ENCODE data around the gene GSG1L. TPM values are rescaled to one million over a fixed set of nuclear protein-coding genes. Genes with fewer than 3 reads are reported as not detected.

GSG1L gene
- total RNA-seq, 1 donor from 2014 or later: not detected

DNA sequence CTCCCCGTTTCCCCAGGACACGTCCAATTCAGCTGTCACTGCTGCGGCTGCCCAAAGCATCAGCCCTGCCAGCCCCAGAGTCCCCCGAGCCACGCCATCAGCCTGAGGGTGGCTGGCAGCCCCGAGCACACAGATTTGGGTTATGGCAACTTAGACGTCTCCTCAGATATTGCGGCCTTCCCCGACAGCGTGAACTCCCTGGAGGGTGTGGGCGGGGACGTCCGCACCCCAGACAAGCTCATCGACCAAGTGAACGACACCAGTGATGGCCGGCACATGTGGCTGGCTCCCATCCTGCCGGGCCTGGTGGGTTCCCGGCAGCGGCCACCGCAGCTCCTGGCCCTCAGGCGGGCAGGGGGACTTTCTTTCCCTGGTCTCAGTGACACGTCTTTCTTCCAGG is 288.7 kb downstream of the GSG1L start:
- no peak for DNase-seq (ENCODE audit: low read depth)

GRCh38 chr16:27773344-27773743 is 290.2 kb downstream of the GSG1L start:
- no peak for DNase-seq (ENCODE audit: low read depth)

DNA sequence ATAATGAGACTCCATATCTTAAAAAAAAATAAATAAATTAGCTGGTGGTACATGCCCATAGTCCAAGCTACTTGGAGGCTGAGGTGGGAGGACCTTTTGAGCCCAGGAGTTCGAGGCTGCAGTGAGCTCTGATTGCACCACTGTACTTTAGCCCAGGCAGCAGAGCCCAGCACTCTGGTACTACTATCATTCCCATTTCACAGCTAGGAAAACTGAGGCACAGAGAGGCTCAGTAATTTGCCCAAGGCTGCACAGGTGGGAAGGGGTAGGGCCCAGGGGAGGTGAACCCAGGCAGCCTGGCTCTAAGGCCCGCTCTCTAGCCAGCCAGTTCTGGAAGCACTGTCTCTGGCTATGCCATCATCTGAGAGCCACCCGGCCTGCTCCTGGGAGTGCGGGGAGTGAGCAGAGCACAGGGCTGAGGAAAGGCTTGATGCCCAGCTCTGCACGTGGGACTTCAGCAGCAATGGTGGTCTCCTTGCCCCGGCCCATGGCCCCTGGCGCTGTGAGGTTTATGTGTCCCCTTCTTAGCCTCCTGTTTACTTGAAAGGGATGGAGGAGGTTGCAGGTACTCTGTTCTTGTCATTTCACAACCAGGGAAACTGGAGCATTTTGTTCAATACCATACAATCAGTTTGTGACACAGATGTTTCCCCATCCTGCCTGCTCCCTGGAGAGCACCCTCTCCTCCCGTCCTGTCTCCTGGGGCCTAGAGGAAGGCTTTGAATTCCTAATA is 291.3 kb downstream of the GSG1L start:
- DNase-seq (ENCODE audit: low read depth): no peak

DNA sequence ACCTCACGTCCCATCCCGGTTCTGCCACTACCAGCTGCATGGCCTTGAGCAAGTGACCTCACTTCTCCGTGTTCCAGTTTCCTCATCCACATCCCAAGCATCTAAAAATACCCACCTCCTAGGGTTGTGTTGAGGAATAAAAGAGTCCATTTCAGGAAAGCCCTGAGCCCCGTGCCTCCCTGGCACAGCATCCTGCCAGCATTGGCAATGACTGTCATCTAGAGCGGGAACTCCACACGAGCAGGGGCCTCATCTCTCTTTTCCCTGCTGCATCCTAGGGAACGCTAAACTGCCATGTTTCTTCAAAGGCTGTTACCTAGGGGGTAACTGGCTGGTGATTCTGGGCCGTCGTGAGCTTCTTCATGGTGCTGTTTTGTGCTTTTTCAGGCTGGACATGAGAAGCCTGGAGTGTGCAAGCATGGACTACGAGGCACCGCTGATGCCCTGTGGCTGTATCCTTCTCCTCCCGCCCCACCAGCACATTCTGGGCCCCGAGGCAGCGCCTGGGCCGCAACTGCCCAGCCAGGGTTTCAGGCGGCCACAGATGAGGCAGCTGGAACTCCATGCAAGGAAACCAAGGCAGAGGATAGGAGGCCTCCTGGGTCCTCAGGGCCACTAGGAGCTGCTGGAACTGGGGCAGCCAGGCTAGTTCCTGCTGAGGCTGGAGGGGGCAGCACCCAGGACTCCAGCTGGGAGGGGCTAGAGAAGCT is 292.2 kb downstream of the GSG1L start:
- no peak for DNase-seq (ENCODE audit: low read depth)

- peak; percentile 2 for DNase-seq (ENCODE audit: low read depth)
Observed at GRCh38 chr16:27770271-27771196, 293.0 kb downstream of the GSG1L start.

GRCh38 chr16:27769561-27770255 is 293.8 kb downstream of the GSG1L start:
- peak; percentile 77 for DNase-seq (ENCODE audit: low read depth)

- no peak for DNase-seq (ENCODE audit: low read depth)
Observed at GRCh38 chr16:27768651-27769272, 294.8 kb downstream of the GSG1L start.

DNA sequence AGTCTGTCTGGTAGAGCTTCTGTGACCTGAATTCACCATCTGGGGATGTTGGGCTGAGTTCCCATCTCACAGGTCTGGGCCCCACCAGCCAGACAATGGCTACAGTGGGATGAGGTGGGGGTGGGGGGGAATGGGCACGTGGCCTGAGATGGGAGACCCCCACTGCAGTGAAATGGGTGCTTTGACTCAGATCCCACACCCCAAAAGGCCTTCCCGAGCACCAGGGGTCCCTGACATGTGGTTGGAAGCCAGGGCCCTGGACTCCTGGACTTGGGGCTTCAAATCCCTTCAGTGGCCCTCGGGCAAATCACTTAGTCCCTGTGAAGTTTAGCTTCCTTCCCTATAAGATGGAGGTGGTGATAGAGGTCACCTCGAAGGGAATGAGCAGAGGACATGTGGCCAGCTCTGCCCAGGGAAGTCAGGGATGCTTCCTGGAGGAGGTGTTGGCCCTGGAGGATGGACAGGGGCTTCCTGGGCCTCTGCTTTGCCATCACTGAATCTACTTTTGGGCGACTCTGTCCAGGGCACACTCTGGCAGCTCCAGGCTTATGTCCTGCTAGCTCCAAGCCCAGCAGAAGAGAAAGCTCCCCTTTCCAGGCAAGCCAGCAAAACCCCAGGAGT is 295.4 kb downstream of the GSG1L start:
- DNase-seq (ENCODE audit: low read depth): no peak

- no peak for DNase-seq (ENCODE audit: low read depth)
Observed at GRCh38 chr16:27767081-27767480, 296.4 kb downstream of the GSG1L start.

GRCh38 chr16:27766236-27766925 is 297.1 kb downstream of the GSG1L start:
- DNase-seq (ENCODE audit: low read depth): no peak

GRCh38 chr16:27764869-27765675 is 298.4 kb downstream of the GSG1L start:
- DNase-seq (ENCODE audit: low read depth): no peak

GRCh38 chr16:27764427-27764826 is 299.1 kb downstream of the GSG1L start:
- no peak for DNase-seq (ENCODE audit: low read depth)

- peak; percentile 11 for DNase-seq (ENCODE audit: low read depth)
Observed at GRCh38 chr16:27762441-27762840, 301.1 kb downstream of the GSG1L start.

DNA sequence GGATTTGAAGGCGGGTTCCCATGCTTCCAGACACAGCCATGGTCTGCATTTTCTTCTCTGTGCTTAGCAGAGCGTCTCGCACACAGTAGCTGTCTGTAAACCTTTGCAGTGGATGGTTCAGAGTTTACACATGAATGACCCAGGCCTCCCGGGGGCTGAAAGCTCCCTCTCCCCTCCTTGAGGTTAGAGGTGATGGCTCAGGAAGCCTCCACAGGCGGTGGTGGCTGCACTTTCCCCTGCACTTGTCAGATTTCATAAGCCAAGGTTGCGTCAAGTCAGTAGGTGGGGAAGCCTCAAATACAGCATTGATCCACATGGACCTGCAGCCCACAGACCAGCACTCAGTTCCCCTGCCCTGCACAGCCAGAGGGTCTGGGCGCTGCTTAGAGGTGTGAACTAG is 301.7 kb downstream of the GSG1L start:
- DNase-seq (ENCODE audit: low read depth): peak; percentile 63

DNA sequence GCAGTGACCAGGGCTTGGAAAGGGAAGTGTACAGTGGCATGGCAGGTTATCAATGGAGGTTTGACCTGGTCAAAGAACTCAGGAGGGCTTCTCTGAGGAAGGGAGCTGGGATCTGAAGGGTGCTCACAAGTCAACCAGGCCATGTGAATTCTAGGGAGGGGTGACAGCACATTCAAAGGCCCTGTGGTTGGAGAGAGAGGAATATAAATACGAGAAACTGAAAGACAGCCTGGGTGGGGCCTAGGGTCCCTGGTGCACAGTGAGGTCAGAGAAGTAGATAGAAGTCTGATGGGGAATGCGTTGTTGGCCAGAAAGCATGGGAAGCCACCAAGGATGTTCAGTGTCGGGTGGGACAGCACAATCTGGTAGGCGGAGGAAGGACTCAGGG is 302.7 kb downstream of the GSG1L start:
- DNase-seq (ENCODE audit: low read depth): no peak

GRCh38 chr16:27759967-27760788 is 303.3 kb downstream of the GSG1L start:
- no peak for DNase-seq (ENCODE audit: low read depth)

- peak; percentile 41 for DNase-seq (ENCODE audit: low read depth)
Observed at GRCh38 chr16:27759301-27759871, 304.1 kb downstream of the GSG1L start.

DNA sequence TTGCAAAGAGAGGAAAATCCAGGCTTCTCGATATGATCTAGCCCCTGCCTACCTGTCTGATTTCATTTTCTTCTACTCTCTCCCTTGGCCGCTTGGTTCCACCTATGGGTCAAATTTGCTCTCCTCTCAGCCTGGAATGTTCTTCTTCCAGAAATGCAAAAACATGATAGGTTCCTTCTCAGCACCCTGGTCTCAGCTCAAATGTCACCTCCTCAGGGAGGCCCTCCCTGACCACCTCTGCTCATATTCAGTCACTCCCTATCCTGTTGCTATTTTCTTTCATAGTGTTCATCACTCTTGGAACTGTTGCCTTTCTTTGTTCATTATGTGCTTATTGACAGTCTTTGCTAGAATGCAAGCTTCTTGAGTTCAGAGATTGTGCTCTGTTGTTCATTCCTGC is 305.0 kb downstream of the GSG1L start:
- no peak for DNase-seq (ENCODE audit: low read depth)

Measured in renal cortical epithelial cell (primary cell).